GM21360 (cell line): Measurements from ENCODE around the gene TAP2.

ENCODE experiments used
- ATAC-seq: cut with Tn5 transposase; IDR thresholded peaks from one replicate; pipeline ENCODE4 v1.9.1; 2021; ENCODE audit warnings: mild to moderate bottlenecking, moderate library complexity; ENCODE audit not compliant: unreplicated experiment

The TAP2 gene

DNA sequence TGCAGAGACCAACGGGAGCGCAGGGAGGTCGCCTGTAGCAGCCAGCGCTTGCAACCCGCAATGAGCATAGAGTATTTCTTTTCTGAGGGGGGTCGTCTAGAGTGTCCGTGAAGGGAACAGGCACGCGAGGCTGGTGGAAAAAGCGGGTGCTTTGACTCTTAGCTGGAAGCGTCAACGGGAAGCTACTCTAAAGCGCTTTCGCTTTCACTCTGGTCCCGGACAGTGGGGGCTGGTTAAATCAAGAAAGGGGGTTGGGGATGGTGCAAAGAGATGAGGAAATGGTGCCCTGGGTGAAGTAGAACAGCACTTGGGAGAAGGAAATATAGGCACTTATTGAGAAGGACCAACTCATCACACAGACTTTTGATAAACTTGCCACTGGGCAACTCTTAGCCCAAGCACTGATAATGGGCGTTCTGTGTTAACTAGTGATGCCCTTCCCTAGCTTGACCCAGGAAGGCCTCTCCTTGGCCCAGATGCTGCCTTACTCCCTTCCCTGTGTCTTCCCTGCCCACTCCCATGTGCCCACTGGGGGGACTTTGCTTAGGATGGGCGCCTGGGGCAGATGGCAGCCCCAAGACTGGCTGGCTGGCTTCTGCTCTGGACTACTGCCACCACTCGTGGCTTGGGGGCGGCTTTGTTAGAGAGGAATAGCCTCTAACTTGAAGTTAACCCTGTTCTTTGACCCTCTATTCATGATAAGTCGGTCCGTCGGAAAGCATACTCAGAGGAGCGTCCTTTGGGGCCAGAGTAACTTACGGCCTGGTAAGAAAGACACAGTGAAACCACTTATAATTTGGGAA, 16.0 kb upstream of the TAP2 start:
- no peak for ATAC-seq

DNA sequence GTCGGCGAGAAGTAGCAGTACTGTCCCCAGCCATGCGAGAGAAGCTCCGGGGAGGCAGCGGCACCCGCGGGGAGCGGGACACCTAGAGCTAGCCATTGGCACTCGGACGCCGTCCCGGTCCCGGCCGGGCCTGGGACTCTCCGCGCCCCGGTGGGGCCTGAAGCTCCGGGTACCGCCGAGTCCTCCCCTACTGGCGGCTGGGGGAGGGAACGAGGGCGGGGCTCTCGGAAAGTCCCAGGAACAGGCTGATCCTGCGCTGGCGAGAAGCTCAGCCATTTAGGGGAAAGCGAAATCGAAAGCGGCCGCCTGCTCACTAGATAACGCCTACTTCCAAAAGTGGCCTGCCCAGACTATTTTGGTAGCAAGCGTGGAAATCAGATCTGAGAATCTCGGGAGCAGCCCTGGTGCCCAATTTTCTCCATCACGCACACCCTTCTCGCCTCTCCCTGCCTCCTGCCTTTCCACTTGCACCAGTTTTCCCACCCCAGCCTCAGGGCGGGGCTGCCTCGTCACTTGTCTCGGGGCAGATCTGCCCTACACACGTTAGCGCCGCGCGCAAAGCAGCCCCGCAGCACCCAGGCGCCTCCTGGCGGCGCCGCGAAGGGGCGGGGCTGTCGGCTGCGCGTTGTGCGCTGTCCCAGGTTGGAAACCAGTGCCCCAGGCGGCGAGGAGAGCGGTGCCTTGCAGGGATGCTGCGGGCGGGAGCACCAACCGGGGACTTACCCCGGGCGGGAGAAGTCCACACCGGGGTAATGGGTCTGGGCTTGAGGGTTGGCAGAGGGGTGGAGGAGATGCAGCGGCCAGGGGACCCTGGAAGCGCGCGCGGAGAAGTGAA, 15.2 kb upstream of the TAP2 start, which contains the start of the genes PSMB9 and TAP1:
Gene PSMB9 (plus strand): TSS at position 652 of the 835 bp plus-strand sequence. CDS start 38 bp downstream, at position 690.
Gene TAP1 (minus strand): TSS at position 164 of the 835 bp plus-strand sequence. CDS start 68 bp downstream, at position 96.
- peak; percentile 74 for ATAC-seq

DNA sequence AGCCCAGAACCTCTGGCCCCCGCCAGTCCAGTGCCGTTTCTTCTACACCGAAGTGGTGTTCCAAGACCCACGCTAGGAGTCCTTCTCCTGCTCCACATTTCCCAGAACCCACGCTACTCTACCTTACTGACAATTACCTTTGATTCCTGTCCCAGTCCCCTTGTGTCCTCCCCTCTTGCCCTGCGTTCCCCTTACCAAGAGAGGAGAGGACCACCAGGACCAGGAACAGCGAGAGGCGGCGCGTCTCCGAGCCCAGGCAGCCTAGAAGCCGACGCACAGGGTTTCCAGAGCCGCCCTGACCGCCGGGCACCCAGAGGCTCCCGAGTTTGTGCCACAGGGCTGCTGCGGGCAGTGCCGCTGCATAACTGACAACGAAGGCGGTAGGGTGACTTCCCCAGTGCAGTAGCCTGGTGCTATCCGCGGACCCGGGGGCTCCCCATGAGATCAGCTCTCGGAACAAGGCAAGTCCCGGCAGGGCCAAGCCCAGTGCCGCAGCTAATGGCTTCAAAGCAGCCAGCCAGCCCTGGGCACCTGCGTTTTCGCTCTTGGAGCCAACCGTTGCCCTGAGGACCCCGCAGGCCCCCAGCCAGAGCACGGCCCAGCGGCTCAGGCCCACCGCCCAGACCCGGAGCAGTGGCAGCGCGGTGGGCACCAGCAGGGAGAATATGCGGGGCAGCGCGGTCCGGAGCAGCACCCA, 14.5 kb upstream of the TAP2 start:
- peak; percentile 5 for ATAC-seq

DNA sequence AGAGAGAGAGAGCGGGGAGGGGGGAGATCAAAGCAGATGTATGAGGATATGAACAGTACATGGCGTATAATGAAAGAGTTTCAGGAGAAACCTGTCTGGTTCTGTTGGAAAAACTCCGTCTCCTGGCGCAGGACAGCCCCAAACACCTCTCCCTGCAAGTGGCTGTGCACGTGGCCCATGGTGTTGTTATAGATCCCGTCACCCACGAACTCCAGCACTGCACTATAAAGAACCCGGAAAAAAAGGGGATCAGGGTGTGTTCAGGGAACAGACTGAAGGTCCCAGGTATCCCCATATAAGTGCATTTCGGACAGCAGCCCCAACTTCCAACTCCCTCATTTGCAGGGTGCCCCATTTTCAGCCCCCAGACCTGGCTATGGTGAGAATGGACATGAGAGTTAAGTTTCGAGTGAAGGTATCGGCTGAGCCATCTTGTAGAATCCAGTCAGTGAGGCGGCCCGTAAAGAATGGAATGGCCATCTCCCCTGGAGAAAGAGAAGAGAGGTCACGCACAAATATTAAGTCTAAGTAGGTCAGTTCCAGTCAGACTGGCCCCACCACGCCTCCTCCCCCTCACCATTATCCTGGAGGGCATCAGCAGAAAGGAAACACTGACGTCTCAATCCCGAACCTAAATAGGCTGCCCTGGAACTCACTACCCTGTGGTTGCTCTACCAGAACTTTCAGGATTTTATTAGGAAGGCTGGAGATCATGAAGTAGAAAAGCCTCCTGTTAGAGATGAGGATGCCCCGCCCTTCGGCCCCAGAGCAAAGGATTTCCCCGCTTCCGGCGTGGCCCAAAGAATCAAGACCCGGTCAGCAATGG, 13.7 kb upstream of the TAP2 start:
- ATAC-seq: no peak

DNA sequence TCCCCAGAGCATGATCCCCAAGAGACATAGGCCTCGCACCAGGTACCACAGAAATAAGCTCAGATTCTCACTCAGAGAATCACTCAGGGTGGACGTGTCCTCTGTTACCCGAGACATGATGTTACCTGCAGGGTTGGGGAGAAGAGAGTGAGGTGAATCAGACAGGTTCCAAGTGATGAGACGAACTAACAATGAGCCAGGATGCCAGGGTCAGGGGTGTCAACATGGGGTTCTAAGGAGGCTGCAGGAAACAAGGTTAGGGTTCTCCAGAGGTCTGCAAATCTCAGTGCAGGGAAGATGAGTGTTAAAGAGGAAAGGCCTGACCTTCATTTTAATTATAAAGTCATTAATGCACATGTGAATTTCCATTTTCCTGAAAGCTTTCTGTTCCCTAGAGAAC, 12.5 kb upstream of the TAP2 start:
- ATAC-seq: no peak

DNA sequence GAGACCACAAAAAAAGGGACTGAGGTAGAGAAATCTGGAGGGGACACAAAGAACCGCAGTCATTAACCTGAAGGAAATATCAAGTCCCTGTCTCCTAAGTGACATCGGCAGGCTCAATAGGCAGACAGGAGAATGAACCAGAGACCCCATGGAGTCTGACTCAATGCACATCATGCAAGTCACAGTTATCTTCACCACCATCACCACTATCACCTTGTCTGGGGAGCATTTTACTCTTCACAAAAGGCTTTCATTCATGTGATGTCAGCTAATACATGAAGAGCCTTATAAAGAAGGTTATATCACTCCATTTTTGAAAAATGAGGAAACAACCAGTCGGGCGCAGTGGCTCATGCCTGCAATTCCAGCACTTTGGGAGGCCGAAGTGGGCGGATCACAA, 10.6 kb upstream of the TAP2 start:
- no peak for ATAC-seq

DNA sequence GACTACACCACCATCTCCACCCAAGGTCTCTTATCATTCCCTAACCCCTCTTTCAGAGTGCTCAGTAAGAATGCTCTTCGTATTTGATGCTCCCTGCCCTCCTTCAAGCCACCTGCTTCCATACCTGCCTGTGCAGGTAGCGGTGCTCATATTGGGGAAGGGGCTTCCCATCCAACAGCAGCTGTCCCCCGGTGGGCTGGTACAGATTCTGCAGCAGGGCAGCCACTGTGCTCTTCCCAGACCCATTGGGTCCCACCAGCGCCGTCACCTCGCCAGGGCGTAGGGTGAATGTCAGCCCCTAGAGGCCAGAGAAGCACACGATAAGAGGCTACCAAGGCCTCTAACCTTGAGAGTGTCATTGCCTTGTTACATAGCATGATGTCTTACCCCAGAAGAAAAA, 9.3 kb upstream of the TAP2 start:
- ATAC-seq: no peak

DNA sequence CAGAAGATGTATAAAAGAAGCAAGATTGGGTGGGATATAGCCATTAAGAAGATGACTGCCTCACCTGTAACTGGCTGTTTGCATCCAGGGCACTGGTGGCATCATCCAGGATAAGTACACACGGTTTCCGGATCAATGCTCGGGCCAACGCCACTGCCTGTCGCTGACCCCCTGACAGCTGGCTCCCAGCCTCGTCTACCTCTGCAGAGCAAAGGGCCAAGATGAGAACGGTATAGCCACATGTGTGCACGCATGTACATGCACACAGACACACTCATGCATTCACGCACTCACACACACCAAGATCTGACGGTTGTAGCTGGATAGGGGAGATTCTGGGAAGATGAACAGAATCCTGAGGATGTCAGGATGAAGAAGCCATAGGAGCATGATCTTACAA, 8.5 kb upstream of the TAP2 start:
- ATAC-seq: no peak

DNA sequence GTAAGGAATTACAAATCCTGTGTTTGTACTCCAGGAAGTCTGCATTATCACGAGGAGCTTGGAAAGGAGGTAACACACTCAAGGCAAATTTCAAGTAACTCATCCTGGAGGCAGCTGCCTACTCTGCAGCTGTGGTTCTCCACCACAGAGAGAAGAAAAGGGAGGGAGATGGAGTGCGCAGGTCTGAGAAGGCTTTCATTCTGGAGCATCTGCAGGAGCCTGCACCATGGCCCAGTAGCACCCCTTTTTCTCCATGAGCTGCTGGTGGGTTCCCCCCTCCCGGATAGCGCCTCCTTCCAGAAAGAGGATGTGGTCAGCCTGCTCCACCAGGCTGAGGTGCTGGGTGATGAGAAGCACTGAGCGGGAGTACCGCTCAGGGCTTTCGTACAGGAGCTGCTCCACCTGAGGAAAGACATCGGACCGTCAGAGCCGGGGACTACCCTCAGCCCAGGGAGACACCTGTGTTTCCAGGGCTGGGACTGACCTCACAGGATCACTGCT, 6.9 kb upstream of the TAP2 start:
- ATAC-seq: no peak

DNA sequence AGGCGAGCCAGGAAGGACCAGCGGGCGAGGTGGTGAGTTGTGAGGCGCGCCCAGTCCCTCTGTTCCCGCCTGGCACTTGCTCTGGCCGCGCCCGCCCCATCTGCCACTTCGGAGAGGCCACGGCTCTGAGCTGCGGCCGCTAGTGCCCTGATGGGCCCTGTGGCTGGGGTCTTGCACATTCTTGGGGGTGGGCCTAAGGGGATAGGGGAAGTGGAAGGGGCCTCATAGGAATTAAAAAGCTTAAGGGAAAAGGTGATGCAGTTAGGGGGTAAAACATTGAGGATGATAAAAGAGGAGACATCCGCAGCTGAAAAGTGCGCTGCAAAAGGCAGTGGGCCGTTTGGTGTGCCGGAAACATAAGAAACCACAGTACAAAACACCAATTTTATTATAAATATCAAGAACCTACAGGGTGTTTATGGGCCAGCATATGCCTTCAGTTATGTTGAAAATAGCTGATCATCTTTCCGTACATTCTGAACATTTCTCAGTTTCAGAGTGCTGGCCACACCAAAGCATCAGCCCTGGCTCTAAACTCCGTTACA, 6.4 kb upstream of the TAP2 start:
- no peak for ATAC-seq

DNA sequence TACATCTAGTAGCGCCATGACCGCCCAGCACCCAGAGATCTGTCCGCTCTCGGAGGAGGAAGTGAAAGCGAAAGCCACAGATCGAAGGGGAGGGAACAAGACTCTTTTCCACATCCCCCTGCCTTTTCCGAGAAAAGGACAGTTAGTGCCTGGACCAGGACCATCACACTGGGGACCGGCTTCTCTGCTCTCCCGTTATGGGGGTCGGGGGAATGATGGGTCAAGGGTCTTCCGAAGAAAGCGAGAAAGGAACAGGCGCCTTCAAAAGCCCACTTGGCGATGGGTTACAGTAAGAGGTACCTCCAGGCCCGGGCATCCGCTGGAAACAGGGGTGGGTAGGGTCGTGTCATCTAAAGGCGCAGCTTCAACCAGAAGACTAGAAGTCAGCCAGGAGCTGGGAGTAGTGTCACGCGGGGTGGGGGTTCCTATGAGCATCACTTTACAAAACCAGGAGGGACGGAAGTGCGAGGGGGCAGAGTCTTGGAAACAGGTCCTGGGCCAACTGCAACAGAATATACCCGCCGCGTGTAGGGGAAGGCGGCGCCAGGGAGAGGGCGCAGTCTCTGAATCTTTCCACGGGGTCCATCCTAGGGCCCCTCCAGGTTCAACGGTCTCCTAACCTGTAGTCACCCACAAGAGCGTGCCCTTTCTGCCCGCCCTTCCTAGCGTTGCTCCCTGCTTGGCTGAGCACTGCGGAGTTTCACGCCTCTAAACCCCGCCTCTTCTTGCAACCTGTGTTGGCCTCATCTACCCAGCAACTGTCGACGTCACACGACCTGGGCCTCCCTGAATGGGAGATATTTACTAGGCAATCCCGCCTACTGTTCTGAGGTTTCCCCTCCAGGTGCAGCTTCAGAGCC, 5.7 kb upstream of the TAP2 start, which contains the start of gene PSMB8:
Gene PSMB8 (minus strand): TSS at position 69 of the 860 bp plus-strand sequence. CDS start 51 bp downstream, at position 18.
- ATAC-seq: peak; percentile 63

DNA sequence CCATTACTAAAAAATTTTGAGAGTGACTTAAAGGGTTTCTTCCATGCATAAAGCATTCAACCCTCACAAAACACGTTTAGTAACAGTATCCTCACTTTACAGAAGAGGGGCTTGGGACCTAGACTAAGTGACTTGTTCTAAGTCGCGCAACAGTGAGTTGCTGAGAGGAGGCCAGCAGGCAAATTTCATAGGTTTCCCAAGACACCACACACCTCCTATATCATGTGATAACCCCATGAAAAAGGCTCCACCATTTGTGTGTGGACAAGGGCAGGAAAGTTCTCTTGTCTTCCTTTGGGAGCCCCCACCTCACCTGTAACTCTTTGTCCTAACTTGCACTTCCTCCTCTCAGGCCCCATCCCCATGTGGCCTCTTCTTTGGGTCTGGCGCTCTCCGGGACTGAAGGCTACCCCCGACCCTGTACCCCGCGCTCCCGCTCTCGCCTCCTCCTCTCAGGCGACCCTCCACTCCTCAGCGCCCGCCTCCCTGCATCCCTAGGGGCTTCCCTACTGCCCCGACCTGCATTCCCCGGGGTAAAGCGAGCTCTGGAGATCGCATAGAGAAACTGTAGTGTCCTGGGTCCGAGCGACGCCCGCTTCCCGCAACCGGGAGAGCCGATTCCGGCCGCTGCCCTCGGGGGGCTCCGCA, 4.9 kb upstream of the TAP2 start:
- ATAC-seq: no peak

DNA sequence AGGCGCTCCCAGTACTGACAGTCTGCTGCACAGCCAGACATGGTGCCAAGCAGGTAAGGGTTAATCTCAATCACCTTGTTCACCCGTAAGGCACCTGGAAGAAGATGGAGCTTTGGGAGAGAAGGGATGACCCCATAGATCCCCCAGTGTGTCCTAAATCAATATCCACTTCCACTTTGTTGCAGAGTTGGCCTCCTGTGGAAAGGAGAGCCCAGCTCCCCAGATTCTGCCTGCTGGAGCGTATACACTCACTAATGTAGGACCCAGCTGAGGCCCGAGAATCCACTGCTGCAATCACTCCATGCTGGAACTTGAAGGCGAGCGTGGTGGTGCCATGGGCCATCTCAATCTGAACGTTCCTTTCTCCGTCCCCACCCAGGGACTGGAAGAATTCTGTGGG, 4.2 kb upstream of the TAP2 start:
- ATAC-seq: no peak

DNA sequence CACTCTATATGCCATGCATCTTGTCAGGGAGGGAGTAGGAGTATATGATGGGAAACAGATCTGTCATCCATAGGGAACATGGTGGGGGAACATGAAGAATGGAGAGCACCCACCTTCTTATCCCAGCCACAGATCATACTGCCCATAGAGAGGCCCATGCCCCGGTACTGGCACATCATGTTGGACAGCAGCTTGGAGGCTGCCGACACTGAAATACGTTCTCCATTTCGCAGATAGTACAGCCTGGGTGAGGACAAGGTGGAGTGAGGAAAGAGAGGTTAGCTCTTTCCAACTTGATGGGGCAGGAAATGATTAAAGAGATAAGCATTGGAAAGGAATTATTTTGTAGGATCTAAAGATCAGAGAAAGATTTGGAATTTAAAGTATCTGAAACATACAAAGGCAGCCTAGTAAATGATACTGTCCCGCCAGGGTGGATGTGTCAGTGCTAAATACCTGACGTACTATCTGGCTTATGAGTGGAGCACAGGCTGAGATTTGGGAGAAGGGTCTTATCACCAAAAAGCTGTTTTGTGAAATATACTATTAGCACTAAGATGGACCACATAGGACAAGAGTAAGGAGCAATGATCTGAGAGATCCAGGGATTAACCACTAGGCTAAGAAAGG, 3.6 kb upstream of the TAP2 start:
- no peak for ATAC-seq

DNA sequence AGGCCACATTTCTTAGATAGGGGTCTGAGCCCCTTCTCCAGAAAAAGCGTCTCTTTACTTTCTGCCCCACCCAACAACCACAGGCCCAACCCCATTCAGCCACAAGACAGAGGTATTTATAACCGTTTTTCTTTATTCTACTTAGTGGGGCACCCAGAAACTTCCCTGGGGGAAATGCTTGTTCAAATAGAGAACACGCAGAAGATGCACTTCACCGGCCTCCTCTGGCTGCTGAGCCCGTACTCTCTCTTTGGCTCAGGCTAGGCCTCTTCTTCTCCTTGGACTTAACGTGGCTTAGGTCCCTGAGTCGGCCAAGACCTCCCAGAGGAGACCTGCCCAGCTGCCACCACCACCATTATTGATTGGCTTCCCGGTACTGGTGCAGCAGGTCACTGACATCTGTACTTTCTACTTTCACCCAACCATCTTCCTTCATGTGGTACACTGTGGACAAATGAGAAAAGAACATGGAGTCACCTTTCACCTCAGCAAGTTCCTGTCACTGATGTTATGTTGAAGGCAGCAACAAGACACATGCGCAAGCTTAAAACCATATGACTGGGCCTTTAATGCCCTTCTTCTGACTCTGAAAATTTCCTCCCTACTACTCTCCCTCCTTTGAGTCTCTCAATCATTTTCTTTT, 2.2 kb upstream of the TAP2 start:
- ATAC-seq: no peak

DNA sequence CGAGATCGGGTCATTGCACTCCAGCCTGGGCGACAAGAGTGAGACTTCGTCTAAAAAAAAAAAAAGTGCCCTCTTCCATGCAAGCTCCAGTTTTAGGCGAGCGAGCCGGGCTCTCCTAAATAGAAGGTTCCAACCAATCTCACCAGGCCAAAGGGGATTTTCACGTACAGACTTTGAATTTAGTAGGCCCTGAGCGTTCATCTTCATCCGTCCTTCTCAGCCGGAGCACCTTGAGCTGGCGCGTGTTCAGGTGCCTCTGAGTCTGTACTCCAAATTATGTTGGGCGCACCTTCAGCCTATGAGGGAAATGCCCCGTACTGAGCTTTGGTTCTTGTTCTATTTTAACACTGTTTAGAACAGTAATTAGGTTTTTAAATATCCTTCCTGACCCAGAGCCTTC, 817 bp upstream of the TAP2 start:
- ATAC-seq: no peak

DNA sequence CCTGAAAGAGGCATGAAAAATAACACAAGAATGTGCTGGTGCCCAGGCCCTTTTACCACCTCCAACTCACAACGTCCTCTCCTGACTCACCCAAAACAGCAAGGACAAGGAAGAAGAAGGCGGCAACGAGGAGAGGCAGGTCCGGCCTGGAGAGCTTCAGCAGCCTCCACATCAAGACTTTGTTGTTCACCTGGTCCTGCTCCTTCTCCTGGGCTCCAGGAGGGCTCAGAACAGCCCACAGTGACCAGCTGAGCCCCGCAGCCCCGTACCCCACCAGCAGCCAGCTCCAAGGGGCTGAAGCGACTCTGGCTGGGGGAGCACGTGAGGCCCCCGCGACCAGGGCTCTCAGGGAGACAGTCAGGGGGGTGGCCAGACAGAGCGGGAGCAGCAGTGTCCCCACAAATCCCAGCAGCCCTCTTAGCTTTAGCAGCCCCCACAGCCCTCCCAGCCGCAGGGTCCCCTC, 857 bp downstream of the TAP2 start:
- ATAC-seq: no peak
